Measurements from ENCODE around the gene AGBL4. TPM values are rescaled to one million over a fixed set of nuclear protein-coding genes. Genes with fewer than 3 reads are reported as not detected.
A peak's percentile ranks its signal among the peaks of the same experiment; 100 is the strongest.
"Not testable (repeated sequence)": the region's sequence is repeated elsewhere in the genome, so short reads cannot be mapped to it uniquely, and the experiment has no call there.

AGBL4 gene
- total RNA-seq, 1 experiment from 2014 or later, result not detected

GRCh38 chr1:49306507-49307070 is 717.2 kb downstream of the AGBL4 start:
- no peak for DNase-seq (ENCODE audit: low read depth)

GRCh38 chr1:49302400-49302799 is 721.4 kb downstream of the AGBL4 start:
- not testable (repeated sequence) for DNase-seq (ENCODE audit: low read depth)

- no peak for DNase-seq (ENCODE audit: low read depth)
These were observed 725.5 kb downstream of the AGBL4 start for GRCh38 chr1:49298304-49298703.

DNA sequence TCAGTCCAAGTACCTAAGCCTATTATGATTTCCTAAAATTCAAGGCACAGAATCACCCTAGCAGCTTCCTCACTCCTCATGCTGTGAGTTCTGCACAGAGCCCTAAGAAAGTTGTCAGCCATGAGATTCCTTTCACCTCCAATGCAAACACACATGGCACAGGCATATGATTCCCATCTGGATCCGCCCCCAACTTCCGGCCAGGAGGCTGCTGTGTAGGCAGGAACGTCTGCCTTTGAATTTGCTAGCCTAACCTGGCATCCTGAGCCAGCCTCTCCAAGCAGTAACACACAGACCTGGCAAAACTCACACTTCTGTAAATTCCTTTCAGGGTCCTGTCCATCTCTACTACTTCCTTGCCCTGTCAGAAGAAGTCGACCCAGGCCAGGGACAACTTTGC is 726.0 kb downstream of the AGBL4 start:
- DNase-seq (ENCODE audit: low read depth), result no peak

- no peak for DNase-seq (ENCODE audit: low read depth)
These were observed 729.2 kb downstream of the AGBL4 start for GRCh38 chr1:49294539-49294938.

DNA sequence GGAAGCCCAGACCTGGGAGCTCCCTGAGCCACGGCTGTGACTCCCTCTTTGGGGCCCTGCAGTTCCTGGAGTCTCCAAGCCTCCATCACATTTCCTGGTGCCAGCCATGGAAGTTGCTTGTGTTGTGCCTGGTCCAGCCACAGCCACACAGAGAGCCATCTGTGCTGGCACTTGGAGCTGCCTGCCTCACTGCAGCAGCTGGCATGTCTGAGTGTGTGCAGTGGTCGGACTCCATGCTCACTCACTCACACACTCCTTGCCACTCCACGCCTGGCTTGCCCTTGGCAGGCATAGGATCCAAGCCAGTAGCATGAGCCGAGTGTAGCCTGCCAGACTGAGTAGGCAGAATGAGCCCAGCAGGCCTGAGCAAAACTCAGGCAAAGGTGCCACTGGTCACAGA is 730.7 kb downstream of the AGBL4 start:
- no peak for DNase-seq (ENCODE audit: low read depth)

GRCh38 chr1:49257211-49258049 is 766.3 kb downstream of the AGBL4 start:
- DNase-seq (ENCODE audit: low read depth), result not testable (repeated sequence)

GRCh38 chr1:49252917-49253316 is 770.8 kb downstream of the AGBL4 start:
- no peak for DNase-seq (ENCODE audit: low read depth)

DNA sequence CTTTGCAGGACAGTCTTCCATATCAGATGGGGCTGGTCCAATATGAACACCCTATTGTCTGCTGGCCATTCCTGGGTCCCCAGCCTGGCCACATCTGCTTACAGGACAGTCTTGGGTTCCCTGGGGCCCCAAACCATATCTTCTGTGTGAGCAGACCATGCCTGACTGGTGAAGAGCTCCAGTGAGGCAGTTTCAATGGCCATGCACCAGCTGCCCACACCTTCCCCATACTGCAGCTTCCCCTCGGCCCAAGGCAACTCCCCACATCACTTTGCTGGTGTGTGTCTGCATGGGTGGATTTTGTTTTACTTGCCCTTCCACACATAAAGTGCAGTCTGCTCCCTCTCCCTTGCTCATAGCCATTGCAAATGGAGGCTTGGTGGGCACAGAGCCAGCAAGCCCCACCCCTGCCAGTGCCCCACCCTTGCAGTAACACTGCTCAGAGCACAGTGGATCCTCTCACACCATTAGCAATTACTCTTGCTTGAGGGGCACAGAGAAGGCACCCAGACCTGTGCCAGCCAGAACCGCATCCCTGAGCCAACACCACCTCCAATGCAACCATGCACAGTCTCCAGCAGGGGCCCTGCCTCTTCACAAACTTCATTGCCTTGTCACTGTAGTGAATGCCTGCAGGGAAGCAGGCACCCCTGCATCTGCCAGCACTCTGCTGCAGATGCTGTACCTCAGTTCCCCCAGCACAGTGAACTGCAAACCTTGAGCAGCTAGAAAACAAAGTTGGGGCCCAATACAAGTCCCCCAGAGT is 772.6 kb downstream of the AGBL4 start:
- DNase-seq (ENCODE audit: low read depth), result no peak

DNA sequence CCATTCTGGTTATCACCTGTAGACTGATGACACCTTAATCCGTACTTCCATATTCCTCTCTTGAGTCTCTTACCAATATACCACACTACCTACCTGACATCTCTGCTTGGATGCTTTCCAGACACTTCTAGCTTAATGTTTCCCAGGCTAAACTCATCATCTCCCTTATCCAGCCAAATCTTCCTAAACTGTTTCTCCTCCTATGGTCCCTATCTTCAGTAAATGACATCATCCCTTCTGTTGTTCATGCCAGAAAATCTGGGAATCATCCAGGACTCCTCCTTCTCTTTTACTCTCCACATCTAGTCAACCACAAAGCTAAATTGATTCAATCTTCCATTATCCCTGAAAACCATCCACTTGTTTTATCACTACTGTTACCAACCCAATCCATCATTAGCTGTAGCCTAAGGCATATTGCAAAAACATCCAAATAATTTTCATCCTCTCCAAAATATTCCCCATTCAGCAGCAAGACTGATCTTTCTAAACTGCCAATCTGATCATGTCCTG is 783.0 kb downstream of the AGBL4 start:
- DNase-seq (ENCODE audit: low read depth), result no peak

- DNase-seq (ENCODE audit: low read depth), result no peak
These were observed 788.8 kb downstream of the AGBL4 start for GRCh38 chr1:49234988-49235387.

GRCh38 chr1:49229555-49229954 is 794.2 kb downstream of the AGBL4 start:
- no peak for DNase-seq (ENCODE audit: low read depth)

- no peak for DNase-seq (ENCODE audit: low read depth)
These were observed 797.0 kb downstream of the AGBL4 start for GRCh38 chr1:49226758-49227157.

DNA sequence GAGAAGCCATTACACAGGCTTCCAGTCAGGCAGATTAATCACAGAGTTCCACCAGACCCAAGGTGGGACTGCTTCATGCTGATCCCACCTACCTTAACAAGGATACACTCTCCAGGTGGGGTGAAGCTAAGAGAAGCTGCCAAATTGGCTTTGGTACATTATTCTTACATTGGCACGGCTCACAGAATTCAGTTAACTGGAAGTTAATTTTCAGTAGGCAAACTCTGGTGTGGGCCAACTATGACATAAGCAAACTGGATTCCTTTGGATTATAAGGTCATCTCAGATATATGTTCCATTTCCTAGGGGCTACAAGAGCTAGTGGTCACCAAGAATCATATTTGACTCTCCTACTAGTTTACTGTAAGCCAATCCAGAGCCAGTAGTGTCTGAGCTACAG is 798.3 kb downstream of the AGBL4 start:
- no peak for DNase-seq (ENCODE audit: low read depth)

- no peak for DNase-seq (ENCODE audit: low read depth)
These were observed 810.5 kb downstream of the AGBL4 start for GRCh38 chr1:49213301-49213700.

DNA sequence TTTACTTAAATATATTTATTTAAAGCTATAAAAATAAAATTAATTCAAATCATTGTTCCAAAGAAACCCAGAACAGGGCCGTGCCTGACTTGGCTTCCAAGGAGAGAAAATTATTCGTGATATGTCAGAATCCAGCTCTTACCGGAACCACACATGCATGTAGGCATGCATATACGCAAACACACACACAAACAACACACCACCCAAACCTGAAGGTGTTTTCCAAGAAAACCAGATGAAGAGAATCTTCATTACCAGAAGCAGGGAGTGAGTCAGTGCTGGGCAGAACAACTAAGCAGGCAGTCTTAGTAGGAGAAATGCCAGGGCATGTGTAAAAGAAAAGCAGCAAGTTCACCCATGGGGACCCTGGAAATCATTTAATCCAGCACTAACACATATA is 815.0 kb downstream of the AGBL4 start:
- no peak for DNase-seq (ENCODE audit: low read depth)

GRCh38 chr1:49204720-49205119 is 819.0 kb downstream of the AGBL4 start:
- no peak for DNase-seq (ENCODE audit: low read depth)

GRCh38 chr1:49200738-49201137 is 823.0 kb downstream of the AGBL4 start:
- no peak for DNase-seq (ENCODE audit: low read depth)

GRCh38 chr1:49199564-49199963 is 824.2 kb downstream of the AGBL4 start:
- no peak for DNase-seq (ENCODE audit: low read depth)

DNA sequence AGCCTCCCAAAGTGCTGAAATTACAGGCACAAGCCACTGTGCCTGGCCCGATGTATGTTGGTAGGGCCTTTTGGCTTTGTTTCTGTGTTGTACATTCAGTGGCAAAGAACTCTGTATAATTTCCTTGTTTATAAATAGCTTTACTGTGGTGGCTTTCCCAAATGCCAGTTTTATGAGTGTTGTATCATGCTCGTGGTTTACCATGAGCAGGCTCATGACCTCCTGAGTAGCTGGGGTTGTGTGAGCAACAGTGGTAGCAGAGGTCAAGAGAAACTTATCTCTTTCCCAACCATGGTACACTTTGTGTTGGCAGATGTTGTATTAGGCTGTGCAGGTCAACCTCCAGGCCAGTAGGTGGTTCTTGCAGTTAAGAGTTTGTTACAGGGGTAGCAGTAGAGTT is 826.7 kb downstream of the AGBL4 start:
- DNase-seq (ENCODE audit: low read depth), result peak; percentile 13

DNA sequence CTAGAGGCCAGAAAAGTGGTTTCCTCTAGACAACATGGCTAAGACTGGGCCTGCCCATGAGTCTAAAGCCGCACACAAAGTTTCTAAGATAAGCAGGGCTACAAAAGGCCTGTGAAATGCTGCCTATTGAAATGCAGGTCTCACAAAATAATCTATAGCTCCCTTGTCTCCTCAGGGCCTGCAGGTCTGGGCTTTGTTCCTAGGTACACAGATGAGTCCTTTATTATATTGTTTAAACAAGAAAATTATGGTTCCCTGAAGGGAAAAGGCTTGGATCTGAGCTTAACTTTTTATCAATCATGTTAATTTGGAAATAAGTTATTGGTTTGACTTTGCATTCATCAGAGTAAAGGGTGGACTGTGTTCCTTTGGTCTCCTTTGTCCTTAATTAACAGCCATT is 833.6 kb downstream of the AGBL4 start:
- no peak for DNase-seq (ENCODE audit: low read depth)

GRCh38 chr1:49187056-49187455 is 836.7 kb downstream of the AGBL4 start:
- DNase-seq (ENCODE audit: low read depth), result no peak
